Measurements from ENCODE around the gene DEDD.

The DEDD gene

DNA sequence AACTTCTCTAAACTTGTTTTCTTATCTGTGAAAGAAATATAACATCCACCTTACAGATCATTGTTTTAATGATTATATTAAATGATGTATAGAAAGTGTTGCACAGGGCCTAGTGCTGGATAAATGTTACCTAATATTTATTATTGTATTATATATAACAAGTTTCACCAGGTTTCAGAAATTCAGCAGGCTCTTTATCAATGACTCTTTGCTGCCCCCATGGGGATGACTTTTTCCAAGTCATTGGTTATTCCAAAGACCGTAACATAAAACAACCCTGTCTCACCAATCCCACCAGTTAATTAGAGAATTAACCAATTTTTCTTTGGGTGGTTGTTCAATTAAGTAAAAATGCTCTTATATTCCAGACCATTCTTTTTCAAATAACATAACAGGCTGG is 7.3 kb upstream of the DEDD start:
- TF ChIP-seq POLR2A (IDR thresholded peaks at IDR 0.05; ENCODE audit: low read depth, low read length) (no peak), POLR2AphosphoS5 (IDR thresholded peaks at IDR 0.05; ENCODE audit: low read depth, low read length) (no peak), TAF1 (IDR thresholded peaks at IDR 0.05; ENCODE audit: borderline replicate concordance, low read depth, low read length) (no peak)
- DNase-seq (ENCODE audit: insufficient read length) (no peak), FAIRE-seq (no peak)

GRCh38 chr1:161138431-161138830 is 6.0 kb upstream of the DEDD start:
- no peak for TF ChIP-seq POLR2A (IDR thresholded peaks at IDR 0.05; ENCODE audit: low read depth, low read length)
- TF ChIP-seq TAF1 (IDR thresholded peaks at IDR 0.05; ENCODE audit: borderline replicate concordance, low read depth, low read length) = no peak
- TF ChIP-seq POLR2AphosphoS5 (IDR thresholded peaks at IDR 0.05; ENCODE audit: low read depth, low read length) = no peak
- DNase-seq (ENCODE audit: insufficient read length) = no peak
- no peak for FAIRE-seq

- FAIRE-seq = no peak
- TF ChIP-seq POLR2A (IDR thresholded peaks at IDR 0.05; ENCODE audit: low read depth, low read length) (no peak), POLR2AphosphoS5 (IDR thresholded peaks at IDR 0.05; ENCODE audit: low read depth, low read length) (no peak), TAF1 (IDR thresholded peaks at IDR 0.05; ENCODE audit: borderline replicate concordance, low read depth, low read length) (no peak)
- no peak for DNase-seq (ENCODE audit: insufficient read length)
These were observed 5.4 kb upstream of the DEDD start for GRCh38 chr1:161137881-161138280.

- DNase-seq (ENCODE audit: insufficient read length) (no peak), FAIRE-seq (no peak)
- TF ChIP-seq POLR2A (IDR thresholded peaks at IDR 0.05; ENCODE audit: low read depth, low read length) (no peak), POLR2AphosphoS5 (IDR thresholded peaks at IDR 0.05; ENCODE audit: low read depth, low read length) (no peak), TAF1 (IDR thresholded peaks at IDR 0.05; ENCODE audit: borderline replicate concordance, low read depth, low read length) (no peak)
These were observed 813 bp upstream of the DEDD start for GRCh38 chr1:161133220-161133740.

- TF ChIP-seq TAF1 (IDR thresholded peaks at IDR 0.05; ENCODE audit: borderline replicate concordance, low read depth, low read length) = no peak
- no peak for TF ChIP-seq POLR2AphosphoS5 (IDR thresholded peaks at IDR 0.05; ENCODE audit: low read depth, low read length)
- TF ChIP-seq POLR2A (IDR thresholded peaks at IDR 0.05; ENCODE audit: low read depth, low read length) = no peak
- no peak for DNase-seq (ENCODE audit: insufficient read length)
- FAIRE-seq = peak; percentile 30
These were observed 701 bp downstream of the DEDD start for GRCh38 chr1:161131523-161132409.

DNA sequence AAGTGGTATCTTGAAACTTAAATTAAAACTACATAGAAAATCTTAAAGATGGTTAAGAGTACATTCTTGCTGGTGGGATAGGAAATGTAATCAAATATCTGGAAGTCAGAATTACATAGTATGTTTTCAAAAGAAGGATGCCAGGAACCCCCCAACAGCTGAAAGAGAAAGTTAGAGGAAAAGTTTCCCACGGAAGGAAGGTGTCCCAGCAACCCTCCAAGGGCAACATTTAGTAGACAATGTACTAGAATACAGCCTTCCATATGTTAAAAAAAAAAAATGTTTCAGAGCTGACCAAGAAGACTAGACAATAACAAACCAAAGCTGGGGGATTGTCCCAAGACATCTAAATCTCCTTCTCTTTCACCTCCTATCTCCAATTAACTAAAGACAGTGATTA is 2.2 kb downstream of the DEDD start:
- DNase-seq (ENCODE audit: insufficient read length) (no peak), FAIRE-seq (no peak)
- no peak for TF ChIP-seq TAF1 (IDR thresholded peaks at IDR 0.05; ENCODE audit: borderline replicate concordance, low read depth, low read length)
- no peak for TF ChIP-seq POLR2AphosphoS5 (IDR thresholded peaks at IDR 0.05; ENCODE audit: low read depth, low read length)
- TF ChIP-seq POLR2A (IDR thresholded peaks at IDR 0.05; ENCODE audit: low read depth, low read length) = no peak

GRCh38 chr1:161128591-161129420 is 3.7 kb downstream of the DEDD start:
- no peak for TF ChIP-seq TAF1 (IDR thresholded peaks at IDR 0.05; ENCODE audit: borderline replicate concordance, low read depth, low read length)
- no peak for TF ChIP-seq POLR2A (IDR thresholded peaks at IDR 0.05; ENCODE audit: low read depth, low read length)
- no peak for TF ChIP-seq POLR2AphosphoS5 (IDR thresholded peaks at IDR 0.05; ENCODE audit: low read depth, low read length)
- FAIRE-seq (no peak), DNase-seq (ENCODE audit: insufficient read length) (no peak)

DNA sequence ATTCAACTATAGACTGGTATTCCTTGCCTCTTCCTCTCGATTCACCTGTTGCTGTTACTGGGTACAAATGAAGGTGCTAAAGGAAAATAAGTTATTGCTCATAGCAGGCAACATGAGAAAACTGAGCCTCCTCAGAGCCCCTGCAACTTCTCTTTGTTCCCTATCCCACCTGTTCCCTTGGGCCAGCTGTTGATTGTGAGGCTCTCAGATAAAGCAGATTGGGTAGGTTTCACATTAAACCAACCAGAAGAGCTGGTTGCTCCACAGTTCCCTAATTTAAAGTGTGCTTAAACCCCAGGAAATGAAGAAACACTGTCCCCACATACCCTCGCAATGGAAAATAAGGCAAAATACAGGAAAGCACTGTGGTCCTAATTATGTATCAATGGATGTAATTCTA is 4.8 kb downstream of the DEDD start:
- no peak for DNase-seq (ENCODE audit: insufficient read length)
- TF ChIP-seq TAF1 (IDR thresholded peaks at IDR 0.05; ENCODE audit: borderline replicate concordance, low read depth, low read length) = no peak
- TF ChIP-seq POLR2A (IDR thresholded peaks at IDR 0.05; ENCODE audit: low read depth, low read length) = no peak
- no peak for TF ChIP-seq POLR2AphosphoS5 (IDR thresholded peaks at IDR 0.05; ENCODE audit: low read depth, low read length)
- FAIRE-seq = no peak

DNA sequence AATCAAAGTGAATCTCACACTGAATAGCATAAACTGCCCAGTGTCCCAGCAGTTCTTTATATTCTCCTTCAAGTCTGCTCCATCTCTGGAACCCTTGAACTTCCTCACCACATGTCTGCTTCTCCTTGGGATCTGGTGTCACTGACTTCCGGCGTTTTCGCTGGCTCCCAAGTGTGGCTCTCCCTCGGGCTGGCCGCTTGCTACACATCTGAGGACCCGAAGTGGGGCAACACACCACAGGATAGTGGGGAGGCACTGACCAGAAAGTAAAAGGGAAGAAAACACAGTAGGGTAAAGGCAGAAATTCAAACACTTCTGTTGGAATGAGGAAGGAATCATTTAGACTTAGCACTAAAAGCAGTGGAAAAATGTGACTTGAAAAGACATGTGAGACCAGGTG is 9.5 kb downstream of the DEDD start:
- TF ChIP-seq POLR2A (IDR thresholded peaks at IDR 0.05; ENCODE audit: low read depth, low read length) (no peak), POLR2AphosphoS5 (IDR thresholded peaks at IDR 0.05; ENCODE audit: low read depth, low read length) (no peak), TAF1 (IDR thresholded peaks at IDR 0.05; ENCODE audit: borderline replicate concordance, low read depth, low read length) (no peak)
- no peak for DNase-seq (ENCODE audit: insufficient read length)
- FAIRE-seq = no peak

- no peak for TF ChIP-seq POLR2AphosphoS5 (IDR thresholded peaks at IDR 0.05; ENCODE audit: low read depth, low read length)
- TF ChIP-seq POLR2A (IDR thresholded peaks at IDR 0.05; ENCODE audit: low read depth, low read length) = no peak
- TF ChIP-seq TAF1 (IDR thresholded peaks at IDR 0.05; ENCODE audit: borderline replicate concordance, low read depth, low read length) = no peak
These were observed 10.6 kb downstream of the DEDD start for GRCh38 chr1:161121834-161122233.

GRCh38 chr1:161121042-161121650 is 11.3 kb downstream of the DEDD start:
- DNase-seq (ENCODE audit: insufficient read length) (no peak), FAIRE-seq (no peak)
- no peak for TF ChIP-seq POLR2A (IDR thresholded peaks at IDR 0.05; ENCODE audit: low read depth, low read length)
- TF ChIP-seq POLR2AphosphoS5 (IDR thresholded peaks at IDR 0.05; ENCODE audit: low read depth, low read length) = no peak
- TF ChIP-seq TAF1 (IDR thresholded peaks at IDR 0.05; ENCODE audit: borderline replicate concordance, low read depth, low read length) = no peak

More at GRCh38 chr1:161121834-161122233, 10.6 kb downstream of the DEDD start:
- FAIRE-seq (no peak), DNase-seq (ENCODE audit: insufficient read length) (no peak)
